ENCODE results near the gene ETFB.
"Not testable (repeated sequence)": the region's sequence is repeated elsewhere in the genome, so short reads cannot be mapped to it uniquely, and the experiment has no call there.

ETFB gene

DNA sequence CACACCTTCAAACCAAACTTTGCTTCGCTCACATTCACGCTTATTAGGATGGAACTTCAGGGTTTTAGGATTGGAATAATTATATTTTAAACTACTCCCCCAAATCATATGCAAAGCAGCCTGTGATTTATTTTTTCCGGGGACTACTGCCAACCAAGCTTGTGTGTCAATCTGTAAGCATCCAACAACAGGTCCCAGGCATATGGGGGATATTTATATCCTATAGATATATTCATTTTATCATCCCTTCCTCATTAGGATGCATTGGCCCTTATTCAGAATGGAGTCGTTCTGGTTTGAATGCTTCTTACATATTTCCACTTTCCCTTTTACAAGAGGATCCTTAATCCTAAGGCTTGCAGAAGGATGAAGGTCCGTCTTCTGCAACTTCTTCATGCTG lies 33.0 kb upstream of the ETFB start:
- no peak for DNase-seq
- Histone ChIP-seq H3K4me3 (ENCODE audit: low read depth, low read length) (no peak overlapping the region), H3K36me3 (no peaks in the 10 kb centered on the region), H3K27ac (no peak overlapping the region), H3K27me3 (ENCODE audit: insufficient read depth, low read depth, severe bottlenecking) (no peaks in the 10 kb centered on the region), H3K9me3 (ENCODE audit: severe bottlenecking) (peaks cover 11% of the 10 kb centered on the region)
- no peak for TF ChIP-seq CTCF (IDR thresholded peaks at IDR 0.05; ENCODE audit: low read depth, low read length)

DNA sequence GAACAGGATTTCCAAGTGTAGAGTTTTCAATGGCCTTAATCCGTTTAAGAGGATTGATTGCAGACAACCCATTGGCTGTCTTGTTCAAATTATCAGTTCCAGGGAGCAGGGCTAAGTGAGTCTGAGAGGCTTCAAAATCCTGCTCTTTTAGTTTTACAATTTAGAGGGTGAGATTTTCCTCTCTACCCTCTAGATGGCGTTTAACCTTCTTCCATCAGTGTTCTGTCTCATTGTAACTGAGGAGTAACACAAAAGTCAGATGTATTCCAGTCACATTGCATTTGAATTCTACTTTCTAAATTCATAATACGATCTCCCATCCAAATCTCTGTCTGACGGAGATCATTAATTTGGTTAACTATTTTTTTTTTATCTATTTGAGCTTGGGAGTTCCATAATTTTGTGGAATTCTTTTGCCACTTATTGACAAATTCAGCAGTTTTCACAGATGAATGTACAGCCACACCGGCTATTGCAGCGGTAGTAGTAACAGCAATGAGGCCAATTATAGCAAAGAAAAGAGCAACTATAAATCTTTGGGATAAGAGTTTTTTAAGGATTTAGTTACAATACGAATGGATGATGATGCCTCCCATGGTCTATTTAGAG lies 32.0 kb upstream of the ETFB start:
- Histone ChIP-seq H3K27ac (peak overlapping the region; percentile 19), H3K9me3 (ENCODE audit: severe bottlenecking) (peaks cover 11% of the 10 kb centered on the region), H3K36me3 (no peaks in the 10 kb centered on the region), H3K27me3 (ENCODE audit: insufficient read depth, low read depth, severe bottlenecking) (no peaks in the 10 kb centered on the region), H3K4me3 (ENCODE audit: low read depth, low read length) (no peak overlapping the region)
- peak; percentile 39; the same call in 1 of the 2 replicates for TF ChIP-seq CTCF (IDR thresholded peaks at IDR 0.05; ENCODE audit: low read depth, low read length)
- peak; percentile 20 for DNase-seq

DNA sequence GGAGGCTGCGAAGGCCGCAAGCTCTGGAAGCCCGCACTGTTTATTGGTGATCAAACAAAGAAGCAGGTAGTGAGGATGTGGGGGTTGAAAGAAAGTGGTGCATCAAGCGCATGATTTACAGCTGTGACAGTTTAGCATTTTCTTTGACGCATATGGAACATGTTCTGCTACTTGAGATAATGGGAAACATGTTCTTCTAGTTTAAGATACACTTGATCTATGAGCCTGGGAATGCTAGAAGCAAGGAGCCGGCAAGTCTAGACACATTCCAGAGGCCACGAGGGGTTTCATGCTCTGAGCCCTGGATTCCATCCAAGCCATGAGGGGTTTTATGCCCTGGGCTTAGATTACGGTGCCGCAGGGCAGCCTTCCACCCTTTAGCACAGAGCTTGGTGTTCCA lies 31.3 kb upstream of the ETFB start:
- H3K4me3 ChIP-seq (ENCODE audit: low read depth, low read length); H3K36me3 ChIP-seq; H3K27me3 ChIP-seq (ENCODE audit: insufficient read depth, low read depth, severe bottlenecking); H3K9me3 ChIP-seq (ENCODE audit: severe bottlenecking): not testable (repeated sequence)
- peak; percentile 16 for DNase-seq
- H3K27ac ChIP-seq = peak overlapping the region; percentile 19

DNA sequence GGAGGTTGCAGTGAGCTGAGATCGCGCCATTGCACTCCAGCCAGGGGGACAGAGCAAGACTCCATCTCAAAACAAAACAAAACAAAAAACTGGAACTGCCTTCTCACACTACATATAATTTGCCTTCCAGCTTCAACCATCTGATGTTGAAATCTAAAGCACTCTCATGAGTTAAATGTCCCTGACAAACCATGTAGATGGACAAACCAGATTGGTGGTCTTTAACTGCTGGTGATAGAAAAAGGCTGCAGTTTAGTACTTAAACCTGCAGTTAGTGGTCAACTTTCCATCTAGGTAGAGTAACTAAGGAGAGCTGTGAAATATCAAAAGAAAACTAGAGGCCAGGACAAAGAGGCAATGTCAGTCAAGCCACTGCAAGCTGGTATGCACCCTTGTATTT lies 30.0 kb upstream of the ETFB start:
- TF ChIP-seq CTCF (IDR thresholded peaks at IDR 0.05; ENCODE audit: low read depth, low read length) = no peak
- no peak for DNase-seq
- H3K27ac ChIP-seq = no peak overlapping the region
- no peaks in the 10 kb centered on the region for H3K36me3 ChIP-seq
- H3K4me3 ChIP-seq (ENCODE audit: low read depth, low read length) = no peak overlapping the region
- H3K9me3 ChIP-seq (ENCODE audit: severe bottlenecking) = no peaks in the 10 kb centered on the region
- H3K27me3 ChIP-seq (ENCODE audit: insufficient read depth, low read depth, severe bottlenecking) = no peaks in the 10 kb centered on the region

- H3K27me3 ChIP-seq (ENCODE audit: insufficient read depth, low read depth, severe bottlenecking) = no peaks in the 10 kb centered on the region
- H3K4me3 ChIP-seq (ENCODE audit: low read depth, low read length) = peak overlapping the region; percentile 85
- DNase-seq = peak; percentile 97
- H3K9me3 ChIP-seq (ENCODE audit: severe bottlenecking) = no peaks in the 10 kb centered on the region
- H3K27ac ChIP-seq = peak overlapping the region; percentile 83
- no peaks in the 10 kb centered on the region for H3K36me3 ChIP-seq
- no peak for TF ChIP-seq CTCF (IDR thresholded peaks at IDR 0.05; ENCODE audit: low read depth, low read length)
Measured at GRCh38 chr19:51394050-51394836, 28.1 kb upstream of the ETFB start.

- no peaks in the 10 kb centered on the region for H3K27me3 ChIP-seq (ENCODE audit: insufficient read depth, low read depth, severe bottlenecking)
- H3K4me3 ChIP-seq (ENCODE audit: low read depth, low read length) = no peak overlapping the region
- no peak for DNase-seq
- H3K27ac ChIP-seq = no peak overlapping the region
- no peaks in the 10 kb centered on the region for H3K36me3 ChIP-seq
- no peak for TF ChIP-seq CTCF (IDR thresholded peaks at IDR 0.05; ENCODE audit: low read depth, low read length)
- H3K9me3 ChIP-seq (ENCODE audit: severe bottlenecking) = no peaks in the 10 kb centered on the region
Measured at GRCh38 chr19:51392701-51393100, 26.5 kb upstream of the ETFB start.
